Activated CD8-positive, alpha-beta memory T cell treated with anti-CD3 and anti-CD28 coated beads, Interleukin-2, amount 50 U/mL, for 4 hours (primary cell): ENCODE results near the gene RAMP3.
A peak's percentile ranks its signal among the peaks of the same experiment; 100 is the strongest.
"Not testable (repeated sequence)": the region's sequence is repeated elsewhere in the genome, so short reads cannot be mapped to it uniquely, and the experiment has no call there.

Source experiments
- DNase-seq: peaks from one replicate; pipeline ENCODE4 v3.0.0-alpha.2; 2020

Gene RAMP3

DNA sequence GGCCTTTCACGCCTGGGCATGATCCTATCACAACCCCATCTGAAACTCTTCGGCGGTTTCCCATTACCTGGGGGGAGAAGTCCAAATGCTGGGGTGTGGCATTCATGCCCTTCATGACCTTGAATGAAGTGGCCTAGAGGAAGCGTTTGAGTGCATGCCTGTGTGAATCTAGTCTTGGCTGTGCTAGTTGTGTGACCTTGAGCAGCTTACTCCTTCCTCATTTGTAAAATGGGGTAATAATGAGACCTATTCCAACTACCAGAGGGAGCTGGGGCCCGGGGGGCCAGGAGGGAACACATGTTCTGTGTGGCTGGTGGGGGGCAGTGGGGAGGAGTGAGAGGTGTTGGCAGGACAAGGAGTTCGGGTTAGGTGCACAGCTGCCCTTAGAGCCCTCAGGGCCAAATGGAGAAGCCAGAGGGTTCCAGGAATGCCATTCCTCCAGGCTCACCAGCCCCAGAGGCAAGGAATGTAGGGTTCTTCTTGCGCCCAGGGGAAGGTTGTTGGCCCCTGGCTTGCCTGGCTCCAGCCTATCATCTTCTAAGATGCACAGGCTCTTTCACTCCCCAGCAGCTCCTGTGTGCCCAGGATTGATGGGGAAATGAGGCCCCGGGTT is 24.8 kb upstream of the RAMP3 start:
- DNase-seq, result no peak

- no peak for DNase-seq
Observed at GRCh38 chr7:45133352-45133751, 24.2 kb upstream of the RAMP3 start.

- DNase-seq, result no peak
Observed at GRCh38 chr7:45133877-45134276, 23.7 kb upstream of the RAMP3 start.

DNA sequence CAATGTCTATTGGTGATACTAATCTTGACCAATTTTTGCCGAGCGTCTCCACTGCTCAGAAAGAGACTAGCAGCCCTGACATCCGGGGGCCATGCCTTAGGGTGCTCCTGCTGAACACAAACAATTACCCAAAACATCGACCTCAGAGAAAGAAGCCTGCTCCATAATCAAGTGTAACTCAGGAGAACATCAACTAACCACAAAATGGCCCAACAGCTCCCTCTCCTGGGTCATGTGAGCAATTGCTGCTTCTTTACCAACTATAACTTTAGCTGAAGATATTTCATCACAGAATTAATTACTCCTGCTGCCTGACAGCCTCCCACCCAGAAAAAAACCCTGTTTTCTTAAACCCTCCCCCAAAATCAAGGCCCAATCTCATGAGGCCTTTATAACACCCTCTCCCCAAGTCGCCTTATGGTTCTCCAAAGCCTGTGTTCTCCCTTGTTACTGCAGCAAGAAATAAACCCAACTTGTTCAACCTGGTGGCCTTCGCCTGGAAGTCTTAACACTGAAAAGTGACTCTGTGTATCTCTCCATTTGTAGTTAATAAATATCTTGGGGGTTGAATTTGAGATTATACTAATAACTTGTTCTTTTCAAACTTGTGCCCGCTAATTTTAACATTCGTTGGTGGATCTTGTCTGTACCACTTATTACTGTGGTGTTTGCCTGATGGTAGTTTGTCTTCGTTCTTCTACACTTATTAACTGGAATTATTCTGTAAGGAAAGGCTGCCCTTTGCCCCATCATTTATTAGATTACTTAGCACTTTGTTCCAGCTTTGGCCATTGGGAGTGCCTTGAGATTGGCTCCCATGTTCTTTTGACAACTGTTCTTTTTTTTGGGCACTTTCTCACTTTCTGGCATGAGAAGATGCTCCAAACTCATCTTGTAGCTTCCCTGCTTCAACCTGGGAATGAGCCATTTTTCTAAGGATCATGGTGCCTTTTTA is 21.2 kb upstream of the RAMP3 start:
- peak; percentile 66 for DNase-seq

DNA sequence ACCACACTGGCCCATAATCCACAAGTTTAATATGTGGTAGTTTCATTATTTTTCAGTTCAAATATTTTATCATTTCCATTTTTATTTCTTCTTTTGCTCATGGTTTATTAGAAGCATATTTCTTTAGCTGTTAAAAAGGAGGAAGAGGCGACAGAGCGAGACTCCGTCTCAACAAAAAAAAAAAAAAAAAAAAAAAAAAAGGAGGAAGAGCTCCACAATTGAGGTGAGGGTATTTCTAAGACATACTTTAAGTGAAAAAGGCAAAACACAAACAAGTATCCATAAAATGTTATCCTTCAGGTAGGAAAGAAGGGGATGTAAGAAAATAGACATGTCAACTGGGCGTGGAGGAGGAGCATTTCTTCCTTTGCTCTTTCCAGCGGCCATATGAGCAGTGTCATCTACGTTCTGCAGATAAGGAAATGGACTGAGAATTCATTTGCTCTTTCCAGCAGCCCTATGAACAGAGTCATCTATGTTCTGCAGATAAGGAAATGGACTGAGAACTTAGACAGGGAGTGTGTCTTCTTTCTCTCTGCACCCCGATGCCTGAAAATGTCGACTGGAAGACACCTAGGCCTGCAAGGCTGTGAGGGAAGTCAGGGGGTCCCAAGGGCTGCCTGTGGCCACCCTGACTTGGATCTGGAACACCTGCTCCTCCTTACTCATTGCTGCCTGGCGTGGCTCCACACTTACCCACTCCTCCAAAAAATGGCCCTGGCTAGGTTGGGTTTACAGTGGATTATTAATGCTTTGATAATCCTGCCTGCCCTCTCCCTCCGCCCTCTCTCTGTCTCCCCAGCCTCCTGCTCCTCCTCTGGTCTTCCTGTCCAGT is 18.9 kb upstream of the RAMP3 start:
- DNase-seq, result no peak

DNA sequence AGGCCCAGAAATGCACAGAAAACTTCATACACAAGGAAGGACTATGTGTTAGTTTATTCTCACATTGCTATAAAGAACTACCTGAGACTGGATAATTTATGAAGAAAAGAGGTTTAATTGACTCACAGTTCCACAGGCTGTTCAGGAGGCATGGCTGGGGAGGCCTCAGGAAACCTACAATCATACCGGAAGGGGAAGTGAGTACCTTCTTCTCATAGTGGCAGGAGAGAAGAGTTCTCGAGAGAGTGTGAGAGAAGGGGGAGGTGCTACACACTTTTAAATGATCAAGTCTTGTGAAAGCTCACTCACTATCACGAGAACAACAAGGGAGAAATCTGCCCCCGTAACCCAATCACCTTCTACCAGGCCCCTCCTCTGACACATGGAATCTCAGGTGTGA is 16.8 kb upstream of the RAMP3 start:
- no peak for DNase-seq

DNA sequence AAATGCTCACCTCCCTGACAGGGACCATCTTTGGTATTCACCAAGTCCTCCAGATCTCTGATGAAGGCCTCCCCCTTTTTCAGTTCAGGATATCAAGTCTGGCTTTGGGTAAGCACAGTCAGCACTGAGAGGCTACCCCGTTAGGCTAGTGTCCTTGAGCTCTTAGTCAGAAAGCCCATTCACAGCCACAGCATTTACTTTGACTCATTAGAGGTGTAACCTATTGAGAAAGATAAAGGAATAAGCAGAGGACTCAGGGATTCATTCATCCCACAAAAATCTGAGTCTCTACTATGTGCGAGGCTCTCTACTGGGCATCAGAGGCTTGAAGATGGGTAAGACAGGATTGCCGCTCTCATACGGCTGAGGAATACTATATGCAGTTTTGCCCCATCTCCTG is 14.0 kb upstream of the RAMP3 start:
- DNase-seq, result no peak

DNA sequence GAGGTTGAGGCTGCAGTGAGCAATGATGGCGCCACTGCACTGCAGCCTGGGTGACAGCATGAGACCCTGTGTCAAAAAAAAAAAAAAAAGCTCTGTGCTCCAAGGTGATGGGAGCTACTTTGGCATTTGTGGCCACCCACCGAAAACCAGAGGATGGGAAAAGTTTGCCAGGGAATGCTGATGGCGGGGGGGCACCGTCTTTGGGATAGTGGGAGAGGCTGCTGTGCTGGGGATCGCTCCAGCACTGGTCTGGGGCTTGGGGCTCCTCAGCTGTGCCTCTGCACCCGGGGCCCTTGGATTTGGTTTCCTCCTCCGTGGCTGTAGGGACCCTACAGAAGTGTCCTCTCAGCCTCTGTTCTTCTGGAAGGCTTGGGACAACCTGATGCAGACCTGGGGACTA is 11.7 kb upstream of the RAMP3 start:
- no peak for DNase-seq

- no peak for DNase-seq
Observed at GRCh38 chr7:45146531-45147379, 10.8 kb upstream of the RAMP3 start.

GRCh38 chr7:45147858-45148652 is 9.5 kb upstream of the RAMP3 start:
- no peak for DNase-seq

DNA sequence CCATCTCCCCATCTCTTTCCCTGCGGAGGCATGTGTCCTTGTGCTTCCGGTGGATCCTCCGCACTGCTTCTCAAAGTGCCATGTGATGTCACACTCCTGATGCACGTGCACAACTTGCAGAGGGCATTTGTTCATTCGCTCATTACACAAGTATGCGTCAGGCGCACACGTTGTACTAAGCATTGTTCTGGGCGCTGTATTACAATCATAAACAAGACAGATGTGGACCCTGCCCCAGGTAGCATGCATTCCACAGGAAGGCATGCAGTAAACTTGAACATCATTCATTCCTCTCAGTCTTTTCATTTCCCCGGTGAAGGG is 9.0 kb upstream of the RAMP3 start:
- no peak for DNase-seq

DNA sequence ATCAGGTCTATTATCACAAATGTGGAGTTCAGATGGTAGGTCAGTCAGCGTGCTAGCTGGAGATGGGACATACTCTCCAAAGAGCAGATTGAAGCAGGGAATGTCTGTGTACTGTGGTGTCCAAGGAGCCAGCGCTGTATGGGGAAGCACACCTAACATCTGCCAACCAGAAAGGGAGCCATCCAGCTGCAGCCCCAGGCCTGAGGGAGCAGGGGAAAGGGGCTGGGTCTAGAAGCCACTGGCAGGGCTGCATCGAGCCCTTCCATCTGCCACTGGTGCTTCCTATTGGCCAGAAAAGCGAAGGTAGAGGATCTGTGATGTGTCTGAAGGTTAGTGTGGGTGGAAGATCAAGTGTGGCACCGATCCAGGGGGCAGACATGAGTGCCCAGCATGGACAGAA is 8.0 kb upstream of the RAMP3 start:
- no peak for DNase-seq

GRCh38 chr7:45150199-45150598 is 7.4 kb upstream of the RAMP3 start:
- no peak for DNase-seq

GRCh38 chr7:45151131-45151684 is 6.4 kb upstream of the RAMP3 start:
- no peak for DNase-seq

DNA sequence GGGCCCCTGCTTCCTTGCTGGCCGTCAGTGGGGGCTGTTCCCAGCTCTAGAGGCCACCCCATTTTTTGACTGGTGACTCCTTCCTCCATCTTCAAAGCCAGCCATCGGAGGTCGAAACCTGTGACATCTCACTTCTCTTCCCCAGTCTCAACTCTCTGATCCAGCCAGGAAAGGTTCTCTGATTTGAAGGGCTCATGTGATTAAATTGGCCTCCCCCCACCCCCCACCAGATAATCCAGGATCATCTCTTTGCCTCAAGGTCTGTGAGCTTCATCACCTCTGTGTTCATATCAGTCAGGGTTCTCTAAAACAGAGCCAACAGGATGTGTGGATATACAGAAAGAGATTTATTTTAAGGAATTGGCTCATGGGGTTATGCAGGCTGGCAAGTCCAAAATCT is 5.6 kb upstream of the RAMP3 start:
- DNase-seq, result no peak

DNA sequence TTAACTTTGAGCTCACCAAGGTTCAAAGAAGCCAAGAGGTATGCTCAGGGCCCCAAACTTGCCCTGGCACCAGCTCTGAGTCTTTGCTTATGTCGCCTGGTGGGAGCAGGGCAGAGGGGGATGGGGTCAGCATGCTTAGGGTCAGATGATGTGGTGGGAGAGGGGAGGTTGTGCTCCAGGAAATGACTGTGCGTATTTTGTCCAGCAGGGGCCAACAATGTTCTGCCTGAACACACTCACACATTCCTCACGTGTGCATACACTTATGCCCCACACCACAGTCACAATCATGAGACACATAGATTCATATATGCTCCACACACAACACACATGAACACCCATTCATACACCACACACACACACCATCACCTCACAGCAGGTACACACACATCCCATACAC is 4.4 kb upstream of the RAMP3 start:
- no peak for DNase-seq

DNA sequence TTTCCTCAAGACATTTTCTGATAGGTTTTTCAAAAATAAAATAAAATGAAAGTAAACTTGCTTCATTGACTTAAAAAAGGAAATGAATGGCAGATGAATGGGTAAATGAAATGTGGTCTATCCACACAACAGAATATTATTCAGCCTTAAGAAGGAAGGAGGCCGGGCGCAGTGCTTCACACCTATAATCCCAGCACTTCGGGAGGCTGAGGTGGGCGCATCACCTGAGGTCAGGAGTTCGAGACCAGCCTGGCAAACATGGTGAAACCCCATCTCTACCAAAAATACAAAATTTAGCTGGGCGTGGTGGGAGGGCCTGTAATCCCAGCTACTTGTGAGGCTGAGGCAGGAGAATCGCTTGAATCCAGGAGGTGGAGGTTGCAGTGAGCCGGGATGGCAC is 3.7 kb upstream of the RAMP3 start:
- DNase-seq, result not testable (repeated sequence)

DNA sequence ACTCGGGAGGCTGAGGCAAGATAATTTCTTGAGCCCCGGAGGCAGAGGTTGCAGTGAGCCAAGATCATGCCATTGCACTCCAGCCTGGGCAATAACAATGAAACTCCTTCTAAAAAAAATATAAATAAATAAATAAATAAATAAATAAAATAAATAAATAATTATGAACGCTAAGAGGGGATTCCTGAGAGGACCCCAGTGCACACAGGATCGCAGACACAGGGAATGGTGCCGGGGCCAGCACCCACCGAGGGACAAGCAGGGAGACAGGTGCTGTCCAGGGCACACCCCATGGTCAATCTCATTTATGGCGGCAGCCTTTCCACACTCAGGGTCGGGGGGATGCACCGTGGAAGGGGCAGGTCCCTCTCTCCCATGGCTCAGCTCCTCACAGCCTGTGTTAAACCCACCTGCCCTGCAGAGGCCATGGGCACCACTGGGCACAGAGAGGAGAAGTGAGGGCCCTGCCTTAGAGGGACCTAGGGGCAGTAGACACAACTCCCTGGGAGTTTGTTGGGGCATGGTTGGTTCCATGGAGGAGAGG is 2.2 kb upstream of the RAMP3 start:
- no peak for DNase-seq

DNA sequence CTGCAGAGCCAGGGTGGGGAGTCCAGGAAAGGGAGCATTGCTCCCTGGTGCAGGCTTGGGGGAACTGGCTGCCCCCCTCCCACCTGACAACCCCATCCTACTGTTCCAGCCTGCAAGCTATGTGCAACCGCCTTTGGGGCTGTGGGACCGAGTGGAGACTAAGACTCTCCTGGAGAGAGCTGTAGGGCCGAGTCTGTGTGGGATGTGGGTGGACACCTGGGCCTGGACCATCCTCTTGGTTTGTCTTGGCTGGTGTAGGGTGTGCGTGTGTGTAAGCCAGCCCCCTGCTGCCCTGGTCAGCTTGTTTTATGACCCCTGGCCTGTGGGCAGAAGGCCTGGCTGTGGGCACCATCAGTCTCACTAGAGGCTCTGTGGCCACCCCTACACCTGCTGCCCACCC is 1.6 kb upstream of the RAMP3 start:
- DNase-seq, result no peak

DNA sequence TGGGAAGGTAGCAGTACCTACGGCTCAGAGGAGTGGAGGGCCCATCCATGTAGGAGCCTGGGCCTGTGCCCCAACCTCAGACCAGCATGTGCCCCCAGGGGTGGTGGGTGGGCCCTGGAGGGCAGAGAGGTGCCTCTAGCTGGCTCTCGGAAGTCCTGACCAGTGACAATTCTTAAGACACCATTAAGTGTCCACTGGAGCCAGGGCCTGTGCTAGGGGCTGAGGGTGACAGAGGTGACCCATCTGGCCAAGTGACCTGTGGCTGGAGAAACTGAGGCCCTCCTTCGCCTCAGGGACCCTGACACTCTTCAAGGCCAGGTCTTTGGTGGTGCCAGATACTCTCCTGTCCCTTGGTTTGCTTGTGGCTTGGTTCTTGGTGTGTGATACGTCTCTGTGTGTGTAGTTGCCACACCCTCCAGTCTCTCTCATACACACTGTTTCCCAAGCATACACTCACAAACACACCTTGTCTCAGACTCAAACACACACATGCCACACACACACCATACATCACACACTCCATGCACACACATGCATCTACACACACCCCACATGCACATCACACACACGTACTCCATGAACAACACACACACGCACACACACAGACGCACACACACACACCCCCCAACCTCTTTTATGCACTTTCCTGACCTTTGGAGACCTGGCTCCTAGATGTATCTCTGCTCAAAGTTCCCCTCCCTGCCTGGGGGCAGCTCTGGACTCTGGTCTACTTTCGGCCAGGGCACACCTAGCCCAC is 897 bp upstream of the RAMP3 start:
- no peak for DNase-seq

DNA sequence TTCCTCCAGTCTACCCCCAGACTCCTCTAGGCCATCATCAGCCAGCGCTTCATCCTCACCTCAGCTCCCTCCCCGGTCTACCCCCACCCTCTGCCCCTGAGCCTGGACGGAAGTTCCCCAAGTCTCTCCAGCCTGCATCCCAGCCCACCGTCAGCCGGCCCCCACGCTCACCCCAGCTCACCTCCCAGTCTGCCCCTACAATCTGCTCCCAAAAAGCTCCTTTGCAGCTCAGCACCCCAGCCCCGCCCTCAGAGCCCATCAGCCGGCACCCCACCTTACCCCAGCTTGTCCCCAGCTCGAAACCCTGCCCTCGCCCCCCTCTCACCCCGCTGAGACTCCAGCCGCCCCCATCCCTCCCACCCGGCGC is 322 bp upstream of the RAMP3 start:
- no peak for DNase-seq
